HEK293 (cell line): Measurements from ENCODE around the gene TMEM138.
A peak's percentile ranks its signal among the peaks of the same experiment; 100 is the strongest.

ENCODE experiments used
- CTCF ChIA-PET: fragments of 350-600 bp; formaldehyde crosslinking; extraction: SDS; loops from one replicate; lab custom pipeline; 2021; ENCODE audit warnings: antibody characterized with exemption; lab: Yijun Ruan, JAX
- POLR2A ChIA-PET: fragments of 300-600 bp; formaldehyde crosslinking; extraction: SDS; loops from one replicate; lab custom pipeline; 2020; ENCODE audit warnings: antibody characterized with exemption, inconsistent platforms; lab: Yijun Ruan, JAX
- H3K27ac ChIP-seq: fragments of 200-500 bp; sonication (Bioruptor generic); 2 replicates; pipeline ENCODE4 v1.5.1; 2014; ENCODE audit warnings: low read depth, low read length, control low read depth, inconsistent platforms; ENCODE audit errors: extremely low read depth
- H3K36me3 ChIP-seq, 2 experiments: fragments of 200-500 bp in 1 of 2; sonication (Bioruptor generic) in 1 of 2; 1 replicate in 1 of 2; 2 replicates in 1 of 2; pipeline ENCODE4 v1.5.1; 2014 to 2017; ENCODE audit warnings: inconsistent platforms in 2 of 2, low read length in 2 of 2; ENCODE audit not compliant: control insufficient read depth in 2 of 2, insufficient read depth in 1 of 2
- H3K4me1 ChIP-seq: fragments of 200-500 bp; sonication (Bioruptor generic); 2 replicates; pipeline ENCODE4 v1.5.1; 2014; ENCODE audit warnings: mild to moderate bottlenecking, low read length, inconsistent platforms; ENCODE audit not compliant: control insufficient read depth, insufficient read depth
- H3K4me3 ChIP-seq: 2 replicates; pipeline ENCODE4 v1.5.1; 2011; ENCODE audit warnings: low read depth, mild to moderate bottlenecking, control low read depth, low read length, moderate library complexity
- H3K9me3 ChIP-seq: fragments of 200-500 bp; sonication (Bioruptor generic); 2 replicates; pipeline ENCODE4 v1.5.1; 2014; ENCODE audit warnings: low read depth, low read length, inconsistent platforms; ENCODE audit not compliant: control insufficient read depth, insufficient read depth
- MYNN ChIP-seq: fragments of 450-650 bp; formaldehyde crosslinking; IDR thresholded peaks from 2 replicates; pipeline ENCODE4 v1.5.1; 2016; ENCODE audit warnings: missing biosample characterization, missing genetic modification characterization, borderline replicate concordance
- PRDM2 ChIP-seq: fragments of 450-650 bp; formaldehyde crosslinking; IDR thresholded peaks from 2 replicates; pipeline ENCODE4 v1.5.1; 2016; ENCODE audit warnings: missing biosample characterization, missing genetic modification characterization, borderline replicate concordance
- SCRT1 ChIP-seq: fragments of 450-650 bp; formaldehyde crosslinking; IDR thresholded peaks from 2 replicates; pipeline ENCODE4 v1.5.1; 2016; ENCODE audit warnings: missing biosample characterization, missing genetic modification characterization, borderline replicate concordance
- SP3 ChIP-seq: fragments of 450-650 bp; formaldehyde crosslinking; IDR thresholded peaks from 2 replicates; pipeline ENCODE4 v1.5.1; 2016; ENCODE audit warnings: missing biosample characterization, missing genetic modification characterization
- SP7 ChIP-seq: fragments of 450-650 bp; formaldehyde crosslinking; IDR thresholded peaks from 2 replicates; pipeline ENCODE4 v1.5.1; 2016; ENCODE audit warnings: missing biosample characterization, missing genetic modification characterization
- ZBTB20 ChIP-seq: fragments of 450-650 bp; formaldehyde crosslinking; IDR thresholded peaks from 2 replicates; pipeline ENCODE4 v1.5.1; 2016; ENCODE audit warnings: missing biosample characterization, missing genetic modification characterization
- ZFP3 ChIP-seq: fragments of 450-650 bp; formaldehyde crosslinking; IDR thresholded peaks from 2 replicates; pipeline ENCODE4 v1.5.1; 2016; ENCODE audit warnings: low read depth, missing biosample characterization, missing genetic modification characterization
- ZNF114 ChIP-seq: fragments of 450-650 bp; formaldehyde crosslinking; IDR thresholded peaks from 2 replicates; pipeline ENCODE4 v1.5.0; 2017; ENCODE audit warnings: missing biosample characterization, missing genetic modification characterization
- ZNF18 ChIP-seq: fragments of 450-650 bp; formaldehyde crosslinking; IDR thresholded peaks from 2 replicates; pipeline ENCODE4 v1.5.1; 2016; ENCODE audit warnings: missing biosample characterization, missing genetic modification characterization
- ZNF248 ChIP-seq: fragments of 450-650 bp; formaldehyde crosslinking; IDR thresholded peaks from 2 replicates; pipeline ENCODE4 v1.5.1; 2017; ENCODE audit warnings: missing biosample characterization, missing genetic modification characterization
- ZNF280D ChIP-seq: fragments of 450-650 bp; formaldehyde crosslinking; IDR thresholded peaks from 2 replicates; pipeline ENCODE4 v1.5.1; 2016; ENCODE audit warnings: missing biosample characterization, missing genetic modification characterization
- ZNF366 ChIP-seq: fragments of 450-650 bp; formaldehyde crosslinking; conservative IDR thresholded peaks from 2 replicates; pipeline ENCODE4 v1.5.1; 2016; ENCODE audit warnings: missing biosample characterization, missing genetic modification characterization
- ZNF521 ChIP-seq: fragments of 450-650 bp; formaldehyde crosslinking; IDR thresholded peaks from 2 replicates; pipeline ENCODE4 v1.5.1; 2017; ENCODE audit warnings: missing biosample characterization, mild to moderate bottlenecking, missing genetic modification characterization
- ZNF529 ChIP-seq: fragments of 450-650 bp; formaldehyde crosslinking; IDR thresholded peaks from 2 replicates; pipeline ENCODE4 v1.5.1; 2017; ENCODE audit warnings: missing genetic modification characterization, missing biosample characterization; ENCODE audit not compliant: insufficient replicate concordance
- ZNF544 ChIP-seq: fragments of 450-650 bp; formaldehyde crosslinking; IDR thresholded peaks from 2 replicates; pipeline ENCODE4 v1.5.0; 2017; ENCODE audit warnings: missing biosample characterization, missing genetic modification characterization
- ZNF600 ChIP-seq: fragments of 450-650 bp; formaldehyde crosslinking; IDR thresholded peaks from 2 replicates; pipeline ENCODE4 v1.5.1; 2016; ENCODE audit warnings: missing biosample characterization, missing genetic modification characterization
- ZNF830 ChIP-seq: fragments of 450-650 bp; IDR thresholded peaks from 2 replicates; pipeline ENCODE4 v1.5.0; 2018; ENCODE audit warnings: missing biosample characterization, missing genetic modification characterization, low read depth, mild to moderate bottlenecking, moderate library complexity

The TMEM138 gene

GRCh38 chr11:61333550-61334433 is 28.4 kb upstream of the TMEM138 start:
- no peaks in the 10 kb centered on the region for H3K4me1 ChIP-seq
- peak overlapping the region; percentile 99 for H3K4me3 ChIP-seq
- peak overlapping the region; percentile 65 for H3K27ac ChIP-seq
- H3K36me3 ChIP-seq: peaks cover 0 to 38% of the 10 kb centered on the region in 2 experiments; a peak in 1 of 3 replicates
- no peaks in the 10 kb centered on the region for H3K9me3 ChIP-seq
- POLR2A ChIA-PET: interaction anchor here (0.6 to 4.3 kb wide), 7 partner anchors 20 to 51 kb away, joined by 3 to 40 read pairs (median 3); partner anchors contain the start of genes CYB561A3 and TMEM138
- TF ChIP-seq MYNN (tag by site-specific recombination): no peak
- TF ChIP-seq SP3 (tag by site-specific recombination): no peak
- TF ChIP-seq PRDM2 (tag by site-specific recombination): 0 out of 2 replicates have a peak, but pooled peaks have one; percentile 26
- no peak for TF ChIP-seq SP7 (tag by site-specific recombination)
- TF ChIP-seq ZNF366: 0 out of 2 replicates have a peak, but pooled peaks have one; percentile 0
- TF ChIP-seq, all 188 proteins: peak for 2
- CTCF ChIA-PET: interaction anchor here (0.7 to 6.0 kb wide), 9 partner anchors 14 to 503 kb away, joined by 3 to 210 read pairs (median 3); partner anchors contain the start of gene TMEM216

- Histone ChIP-seq H3K27ac (no peak overlapping the region), H3K4me1 (no peaks in the 10 kb centered on the region), H3K9me3 (no peaks in the 10 kb centered on the region), H3K36me3 (peaks cover 0 to 38% of the 10 kb centered on the region in 2 experiments; a peak in 1 of 3 replicates), H3K4me3 (no peak overlapping the region)
- POLR2A ChIA-PET: interaction anchor here (0.6 to 4.3 kb wide), 9 partner anchors 14 to 95 kb away, joined by 3 to 40 read pairs (median 3); partner anchors contain the start of genes CPSF7, CYB561A3, SDHAF2 and TMEM138
- CTCF ChIA-PET: interaction anchor here (0.6 to 6.0 kb wide), 9 partner anchors 27 to 504 kb away, joined by 3 to 210 read pairs (median 12); partner anchors contain the start of gene TMEM216
- TF ChIP-seq SCRT1: no peak
- no peak for TF ChIP-seq ZNF248 (tag by site-specific recombination)
- TF ChIP-seq ZNF600: peak; percentile 73
- no peak for TF ChIP-seq ZFP3 (tag by site-specific recombination)
- no peak for TF ChIP-seq ZNF529 (tag by site-specific recombination)
- peak; percentile 96 for TF ChIP-seq ZNF18 (tag by site-specific recombination)
- no peak for TF ChIP-seq ZNF521 (tag by site-specific recombination)
- no peak for TF ChIP-seq ZNF280D
- TF ChIP-seq ZNF114 (tag by site-specific recombination): no peak
- no peak for TF ChIP-seq ZNF830 (tag by site-specific recombination)
- TF ChIP-seq ZNF544 (tag by site-specific recombination): no peak
- TF ChIP-seq ZBTB20: no peak
These were observed 27.5 kb upstream of the TMEM138 start for GRCh38 chr11:61334434-61335354.
